GM12891 (cell line): ENCODE results near the gene CUBN.

ENCODE experiments used
- DNase-seq: peaks from one replicate; pipeline ENCODE4 v3.0.0; 2011; ENCODE audit warnings: low spot score; ENCODE audit not compliant: insufficient read length
- FAIRE-seq: peaks from 2 replicates; lab custom pipeline; 2011; peaks lifted over from hg19 to GRCh38; lab: Jason Lieb, UNC
- PAX5 ChIP-seq: IDR thresholded peaks from 2 replicates; pipeline ENCODE4 v1.6.1; 2011; ENCODE audit warnings: low read length, moderate library complexity, mild to moderate bottlenecking; ENCODE audit not compliant: insufficient read depth, severe bottlenecking
- POLR2A ChIP-seq: IDR thresholded peaks from 2 replicates; pipeline ENCODE4 v1.6.1; 2011; ENCODE audit warnings: low read depth, low read length, control low read depth
- POLR2AphosphoS5 ChIP-seq: IDR thresholded peaks from 2 replicates; pipeline ENCODE4 v1.6.1; 2011; ENCODE audit warnings: low read depth, low read length, control low read depth
- POU2F2 ChIP-seq: IDR thresholded peaks from 2 replicates; pipeline ENCODE4 v1.6.1; 2011; ENCODE audit warnings: low read depth, mild to moderate bottlenecking, control low read depth, low read length, moderate library complexity
- SPI1 ChIP-seq: IDR thresholded peaks from 2 replicates; pipeline ENCODE4 v1.6.1; 2011; ENCODE audit warnings: low read depth, low read length, control low read depth
- TAF1 ChIP-seq: IDR thresholded peaks from 2 replicates; pipeline ENCODE4 v1.6.1; 2011; ENCODE audit warnings: low read depth, low read length, control low read depth

Gene CUBN

DNA sequence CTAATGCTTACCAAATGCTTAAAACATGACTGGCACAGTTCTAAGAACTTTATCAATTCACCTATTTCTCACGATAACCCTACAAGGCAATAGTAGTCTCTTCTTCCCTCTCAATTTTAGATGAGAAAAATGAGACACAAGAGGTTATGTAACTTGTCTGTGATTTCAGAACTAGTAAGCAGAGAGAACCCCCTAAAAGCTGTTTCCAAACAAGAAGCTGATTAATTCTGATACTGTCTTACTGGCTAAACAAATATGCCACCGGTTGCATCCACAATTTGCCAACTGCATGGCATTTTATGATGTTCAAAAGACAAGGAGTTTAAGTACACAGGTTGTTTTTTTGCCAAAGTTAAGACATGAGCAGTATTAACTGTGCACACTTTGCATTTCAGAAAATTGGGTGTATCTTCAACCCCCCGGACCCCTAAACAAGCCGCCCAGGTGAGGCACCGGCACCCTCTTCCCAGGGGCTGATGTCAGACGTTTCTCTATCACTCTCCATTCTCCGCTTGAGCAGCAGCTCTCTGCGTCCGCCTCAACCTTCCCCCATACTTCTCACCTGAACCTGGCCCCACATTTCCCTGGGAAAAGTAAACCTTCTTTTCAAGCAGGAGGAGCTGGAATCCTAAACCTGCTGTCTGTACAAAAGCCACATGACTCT lies 334.1 kb downstream of the CUBN start:
- no peak for FAIRE-seq
- no peak for DNase-seq
- no peak for TF ChIP-seq POU2F2
- no peak for TF ChIP-seq TAF1
- TF ChIP-seq PAX5 = no peak
- TF ChIP-seq SPI1 = no peak
- TF ChIP-seq POLR2AphosphoS5 = no peak
- no peak for TF ChIP-seq POLR2A

GRCh38 chr10:16794005-16794404 lies 335.6 kb downstream of the CUBN start:
- DNase-seq = no peak
- FAIRE-seq = no peak
- no peak for TF ChIP-seq POU2F2
- no peak for TF ChIP-seq POLR2A
- no peak for TF ChIP-seq TAF1
- no peak for TF ChIP-seq POLR2AphosphoS5
- TF ChIP-seq PAX5 = no peak
- TF ChIP-seq SPI1 = no peak

GRCh38 chr10:16792675-16793074 lies 336.9 kb downstream of the CUBN start:
- FAIRE-seq (no peak), DNase-seq (no peak)
- TF ChIP-seq SPI1 (no peak), POU2F2 (no peak), TAF1 (no peak), POLR2A (no peak), PAX5 (no peak), POLR2AphosphoS5 (no peak)

- DNase-seq = no peak
- FAIRE-seq = no peak
- TF ChIP-seq POLR2A = no peak
- no peak for TF ChIP-seq POLR2AphosphoS5
- TF ChIP-seq SPI1 = no peak
- no peak for TF ChIP-seq POU2F2
- no peak for TF ChIP-seq TAF1
- no peak for TF ChIP-seq PAX5
These were observed 339.8 kb downstream of the CUBN start for GRCh38 chr10:16789765-16790164.

DNA sequence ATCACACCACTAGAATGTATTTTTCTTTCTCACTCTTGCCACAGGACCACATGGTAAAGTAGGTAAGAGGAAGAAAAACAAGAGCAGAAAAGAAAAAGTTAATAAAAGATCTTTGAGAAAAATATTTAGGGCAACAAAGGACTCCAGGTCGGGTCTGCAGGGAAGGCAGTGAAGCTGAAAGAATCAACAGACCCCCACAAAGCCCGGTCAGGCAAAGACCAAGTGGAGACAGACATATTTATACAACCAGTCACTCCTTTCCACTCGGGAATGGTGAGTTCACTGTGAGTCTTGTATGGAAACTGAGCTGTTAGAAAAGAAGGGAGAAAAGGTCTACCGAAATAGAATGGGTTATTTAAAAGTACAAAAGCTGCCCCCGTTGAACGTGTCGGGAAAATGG lies 340.4 kb downstream of the CUBN start:
- FAIRE-seq (no peak), DNase-seq (no peak)
- TF ChIP-seq TAF1 (no peak), POLR2A (no peak), PAX5 (no peak), POU2F2 (no peak), POLR2AphosphoS5 (no peak), SPI1 (no peak)

- FAIRE-seq = no peak
- TF ChIP-seq POLR2A (no peak), TAF1 (no peak)
These were observed 340.8 kb downstream of the CUBN start for GRCh38 chr10:16788778-16789177.

GRCh38 chr10:16788125-16788524 lies 341.5 kb downstream of the CUBN start:
- DNase-seq (no peak), FAIRE-seq (no peak)
- TF ChIP-seq SPI1 (no peak), PAX5 (no peak), POLR2AphosphoS5 (no peak), TAF1 (no peak), POU2F2 (no peak), POLR2A (no peak)

More at GRCh38 chr10:16788778-16789177, 340.8 kb downstream of the CUBN start:
- DNase-seq = no peak

GRCh38 chr10:16787361-16787791 lies 342.2 kb downstream of the CUBN start:
- DNase-seq (no peak), FAIRE-seq (no peak)
- no peak for TF ChIP-seq PAX5
- TF ChIP-seq SPI1 = 0 out of 2 replicates have a peak, but pooled peaks have one; percentile 3

DNA sequence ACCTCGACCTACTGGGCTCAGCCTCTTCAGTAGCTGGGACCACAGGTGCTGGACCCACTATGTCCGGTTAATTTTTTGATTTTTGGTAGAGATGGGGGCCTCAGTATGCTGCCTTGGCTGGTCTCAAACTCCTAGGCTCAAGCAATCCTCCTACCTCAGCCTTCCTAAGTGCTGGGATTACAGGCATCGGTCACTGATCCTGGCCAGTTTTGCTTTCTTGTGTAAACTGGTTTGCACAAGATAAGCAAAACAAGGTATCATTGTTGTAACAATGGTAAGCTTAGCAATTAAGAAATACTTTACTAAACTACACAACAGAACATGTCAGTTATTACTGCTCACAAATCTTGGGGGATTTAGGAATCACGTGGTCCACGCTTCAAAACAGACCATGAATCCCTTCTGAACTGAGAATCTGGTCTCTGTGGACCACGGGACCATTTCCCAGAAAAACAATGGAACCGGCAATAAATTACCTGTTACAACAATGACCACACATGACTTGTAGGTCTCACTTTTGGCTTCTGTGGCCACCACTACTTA lies 349.2 kb downstream of the CUBN start:
- TF ChIP-seq POLR2A (no peak), PAX5 (no peak), SPI1 (no peak), TAF1 (no peak), POU2F2 (no peak), POLR2AphosphoS5 (no peak)
- DNase-seq (no peak), FAIRE-seq (peak; percentile 38)

DNA sequence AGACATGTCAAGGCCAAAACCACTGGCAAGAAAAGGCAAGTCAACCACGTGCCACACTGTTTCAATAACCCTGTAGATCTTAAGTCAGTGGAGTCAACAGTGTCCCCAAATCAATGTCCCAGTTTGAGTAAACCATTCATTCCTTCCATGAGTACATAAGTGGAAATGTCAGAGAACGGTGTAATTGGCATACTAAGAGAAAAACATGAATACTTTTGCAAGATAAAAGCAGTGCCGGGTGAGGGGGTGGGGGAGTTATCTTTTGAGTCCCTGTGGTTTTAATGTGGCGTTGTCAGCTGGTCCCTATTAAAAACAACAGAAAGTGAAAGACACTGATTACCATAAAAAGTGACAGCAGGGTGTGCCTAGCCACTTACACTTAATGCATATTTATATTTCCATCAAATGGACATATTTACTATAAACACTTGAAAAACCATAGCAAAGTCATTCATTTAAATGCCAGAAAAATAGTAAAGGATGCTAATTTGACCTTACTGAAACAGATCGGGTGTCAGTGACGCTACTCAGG lies 350.2 kb downstream of the CUBN start:
- no peak for TF ChIP-seq SPI1
- peak; percentile 61; the same call in 1 of the 2 replicates for TF ChIP-seq POU2F2
- no peak for TF ChIP-seq POLR2AphosphoS5
- peak; percentile 82 for FAIRE-seq
- no peak for DNase-seq
